GM06990 (cell line): ENCODE results near the gene RGMB.
A peak's percentile ranks its signal among the peaks of the same experiment; 100 is the strongest.

ENCODE experiments used
- DNase-seq: peaks from one replicate; pipeline ENCODE4 v3.0.0-alpha.2; 2011; ENCODE audit not compliant: insufficient read length; ENCODE audit errors: extremely low read depth
- H3K27me3 ChIP-seq: replicated peaks from 2 replicates; pipeline ENCODE4 v1.6.0; 2011; ENCODE audit warnings: low read length; ENCODE audit not compliant: control insufficient read depth, insufficient read depth
- H3K36me3 ChIP-seq: 2 replicates; pipeline ENCODE4 v1.5.1; 2011; ENCODE audit warnings: low read length; ENCODE audit not compliant: control insufficient read depth, insufficient read depth
- H3K4me3 ChIP-seq: replicated peaks from 2 replicates; pipeline ENCODE4 v1.5.1; 2011; ENCODE audit warnings: low read depth, mild to moderate bottlenecking, control low read depth, low read length
- TF ChIP-seq, protein P1 (sequence below): IDR thresholded peaks from 2 replicates; pipeline ENCODE4 v1.5.1; 2011; ENCODE audit warnings: low read length, control low read depth, mild to moderate bottlenecking, inconsistent platforms; ENCODE audit not compliant: insufficient read depth, poor library complexity, severe bottlenecking

RGMB gene

DNA sequence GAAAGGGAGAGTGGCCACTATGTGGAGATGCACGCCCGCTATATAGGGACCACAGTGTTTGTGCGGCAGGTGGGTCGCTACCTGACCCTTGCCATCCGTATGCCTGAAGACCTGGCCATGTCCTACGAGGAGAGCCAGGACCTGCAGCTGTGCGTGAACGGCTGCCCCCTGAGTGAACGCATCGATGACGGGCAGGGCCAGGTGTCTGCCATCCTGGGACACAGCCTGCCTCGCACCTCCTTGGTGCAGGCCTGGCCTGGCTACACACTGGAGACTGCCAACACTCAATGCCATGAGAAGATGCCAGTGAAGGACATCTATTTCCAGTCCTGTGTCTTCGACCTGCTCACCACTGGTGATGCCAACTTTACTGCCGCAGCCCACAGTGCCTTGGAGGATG is 19.8 kb downstream of the RGMB start:
- H3K27me3 ChIP-seq: no peaks in the 10 kb centered on the region
- TF ChIP-seq, protein P1, sequence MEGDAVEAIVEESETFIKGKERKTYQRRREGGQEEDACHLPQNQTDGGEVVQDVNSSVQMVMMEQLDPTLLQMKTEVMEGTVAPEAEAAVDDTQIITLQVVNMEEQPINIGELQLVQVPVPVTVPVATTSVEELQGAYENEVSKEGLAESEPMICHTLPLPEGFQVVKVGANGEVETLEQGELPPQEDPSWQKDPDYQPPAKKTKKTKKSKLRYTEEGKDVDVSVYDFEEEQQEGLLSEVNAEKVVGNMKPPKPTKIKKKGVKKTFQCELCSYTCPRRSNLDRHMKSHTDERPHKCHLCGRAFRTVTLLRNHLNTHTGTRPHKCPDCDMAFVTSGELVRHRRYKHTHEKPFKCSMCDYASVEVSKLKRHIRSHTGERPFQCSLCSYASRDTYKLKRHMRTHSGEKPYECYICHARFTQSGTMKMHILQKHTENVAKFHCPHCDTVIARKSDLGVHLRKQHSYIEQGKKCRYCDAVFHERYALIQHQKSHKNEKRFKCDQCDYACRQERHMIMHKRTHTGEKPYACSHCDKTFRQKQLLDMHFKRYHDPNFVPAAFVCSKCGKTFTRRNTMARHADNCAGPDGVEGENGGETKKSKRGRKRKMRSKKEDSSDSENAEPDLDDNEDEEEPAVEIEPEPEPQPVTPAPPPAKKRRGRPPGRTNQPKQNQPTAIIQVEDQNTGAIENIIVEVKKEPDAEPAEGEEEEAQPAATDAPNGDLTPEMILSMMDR: no peak
- peaks cover 6% of the 10 kb centered on the region for H3K36me3 ChIP-seq
- no peak for DNase-seq
- no peak overlapping the region for H3K4me3 ChIP-seq

DNA sequence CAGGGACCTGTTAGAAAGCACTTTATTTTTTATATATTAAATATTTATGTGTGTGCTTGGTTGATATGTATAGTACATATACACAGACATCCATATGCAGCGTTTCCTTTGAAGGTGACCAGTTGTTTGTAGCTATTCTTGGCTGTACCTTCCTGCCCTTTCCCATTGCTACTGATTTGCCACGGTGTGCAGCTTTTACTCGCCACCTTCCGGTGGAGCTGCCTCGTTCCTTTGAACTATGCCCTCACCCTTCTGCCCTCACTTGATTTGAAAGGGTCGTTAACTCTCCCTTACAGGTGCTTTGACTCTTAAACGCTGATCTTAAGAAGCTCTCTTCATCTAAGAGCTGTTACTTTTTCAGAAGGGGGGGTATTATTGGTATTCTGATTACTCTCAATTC is 20.5 kb downstream of the RGMB start:
- Histone ChIP-seq H3K36me3 (peaks cover 6% of the 10 kb centered on the region), H3K27me3 (no peaks in the 10 kb centered on the region), H3K4me3 (no peak overlapping the region)
- TF ChIP-seq, protein P1: no peak
- no peak for DNase-seq

DNA sequence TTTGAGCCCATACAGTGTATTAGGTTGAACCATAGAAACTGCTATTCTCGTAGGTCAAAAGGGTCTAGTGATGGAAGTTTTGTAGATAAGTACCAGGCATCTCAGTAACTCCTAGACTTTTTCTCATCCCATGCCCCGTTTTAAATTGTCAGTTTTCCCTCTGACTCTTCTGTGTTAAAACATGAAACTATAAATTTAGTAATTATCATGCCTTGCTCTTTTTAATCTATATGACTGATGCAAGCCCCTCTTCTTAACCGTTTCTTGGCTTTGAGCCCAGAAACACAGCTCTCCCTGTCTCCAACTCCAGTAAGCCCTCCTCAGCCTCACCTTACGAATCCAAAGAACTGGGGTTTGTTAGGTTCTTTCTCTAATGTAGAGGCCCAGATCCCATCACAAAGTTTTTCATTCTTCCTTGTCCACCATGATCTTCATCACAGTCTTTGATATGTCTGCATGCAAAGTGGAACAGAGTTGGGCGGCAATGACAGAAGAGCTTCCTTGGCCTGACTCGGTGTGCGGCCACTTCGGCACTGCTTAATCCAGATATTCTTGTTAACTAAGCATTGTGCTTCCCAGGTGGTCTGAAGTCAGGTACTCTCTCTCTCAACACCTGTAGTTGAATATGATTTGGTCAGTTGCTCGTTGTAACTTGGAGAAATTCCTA is 21.1 kb downstream of the RGMB start:
- no peaks in the 10 kb centered on the region for H3K27me3 ChIP-seq
- no peak overlapping the region for H3K4me3 ChIP-seq
- TF ChIP-seq, protein P1: no peak
- H3K36me3 ChIP-seq: peaks cover 6% of the 10 kb centered on the region
- no peak for DNase-seq

DNA sequence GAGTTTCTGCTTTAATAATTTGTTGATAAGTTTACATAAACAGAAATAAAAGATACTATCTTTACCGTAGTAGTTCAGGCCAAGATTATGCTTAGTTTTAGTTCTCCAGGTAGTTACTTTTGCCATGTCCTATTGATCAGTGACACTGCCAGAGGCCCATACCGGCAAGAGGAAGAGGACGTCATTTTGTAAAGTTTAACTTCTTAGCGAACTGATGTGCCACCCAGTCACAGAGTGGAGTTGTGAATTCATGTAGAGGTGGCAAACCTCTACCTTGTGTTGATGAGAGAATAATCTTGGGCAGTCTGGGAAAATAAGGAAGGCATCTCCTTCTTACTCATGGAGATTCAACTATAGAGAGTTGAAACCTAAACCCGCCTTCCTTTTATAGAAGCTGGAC is 21.8 kb downstream of the RGMB start:
- Histone ChIP-seq H3K4me3 (no peak overlapping the region), H3K27me3 (no peaks in the 10 kb centered on the region), H3K36me3 (peaks cover 6% of the 10 kb centered on the region)
- TF ChIP-seq, protein P1: no peak
- no peak for DNase-seq

DNA sequence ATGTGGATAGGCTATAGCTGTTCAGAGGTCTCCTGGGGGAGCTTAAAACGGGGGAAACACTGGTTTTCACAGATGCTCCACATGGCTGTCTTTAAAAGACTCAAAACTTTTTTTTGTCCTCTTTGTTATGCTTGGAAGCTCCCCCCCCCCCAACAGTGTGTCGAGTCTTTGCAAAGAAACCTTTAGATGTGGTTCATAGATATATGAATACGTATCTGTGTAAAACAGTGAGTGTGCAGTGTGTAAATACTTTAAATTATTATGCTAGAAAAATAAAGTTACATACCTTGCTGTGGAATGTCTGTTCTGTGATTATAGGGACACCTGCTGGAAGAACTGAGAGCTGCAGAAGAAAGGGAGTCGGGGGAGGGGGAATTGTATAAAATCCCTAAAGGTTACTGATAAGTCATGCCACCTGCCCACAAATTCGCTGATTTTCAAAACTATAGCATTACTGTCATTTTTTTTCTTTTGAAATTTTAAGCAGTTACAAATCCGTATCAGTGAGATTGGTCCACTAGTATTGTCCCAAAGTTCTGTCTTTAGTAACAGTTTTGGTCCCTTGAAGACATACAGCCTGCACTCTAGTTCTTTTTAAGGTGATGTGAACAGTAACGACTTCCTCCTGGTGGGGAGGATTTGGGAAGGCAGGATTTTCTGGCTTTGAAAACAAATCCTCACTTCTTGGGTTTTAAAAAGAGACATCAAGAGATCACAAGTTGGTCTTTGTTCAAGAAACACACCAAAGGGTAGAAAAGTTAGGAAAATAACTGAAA is 22.9 kb downstream of the RGMB start:
- Histone ChIP-seq H3K27me3 (no peaks in the 10 kb centered on the region), H3K36me3 (peaks cover 6% of the 10 kb centered on the region), H3K4me3 (no peak overlapping the region)
- DNase-seq: no peak
- TF ChIP-seq, protein P1: peak; percentile 82
